Fibroblast of the aortic adventitia (primary cell): ENCODE data around the gene PRKAG3. TPM values are rescaled to one million over a fixed set of nuclear protein-coding genes. Genes with fewer than 3 reads are reported as not detected.
"Not testable (repeated sequence)": the region's sequence is repeated elsewhere in the genome, so short reads cannot be mapped to it uniquely, and the experiment has no call there.

Experiments
- DNase-seq: peaks from one replicate; pipeline ENCODE4 v3.0.0-alpha.2; 2010; ENCODE audit warnings: low read depth
- H3K4me3 ChIP-seq: 2 replicates; pipeline ENCODE4 v1.5.1; 2011; ENCODE audit warnings: low read depth, mild to moderate bottlenecking, control low read depth, low read length, moderate library complexity
- total RNA-seq: library from RNA; depleted of rRNA; stranded (reverse); fragments of >200 nt; gene quantifications from 2 replicates; pipeline ENCODE4 v1.2.3, GENCODE V29; 2012; ENCODE audit warnings: low replicate concordance
- TF ChIP-seq, protein P1 (sequence below): IDR thresholded peaks from 2 replicates; pipeline ENCODE4 v1.5.1; 2011; ENCODE audit warnings: mild to moderate bottlenecking, low read length, control low read depth, inconsistent platforms; ENCODE audit not compliant: insufficient read depth

The PRKAG3 gene
- total RNA-seq, 1 donor: 0.18 TPM

DNA sequence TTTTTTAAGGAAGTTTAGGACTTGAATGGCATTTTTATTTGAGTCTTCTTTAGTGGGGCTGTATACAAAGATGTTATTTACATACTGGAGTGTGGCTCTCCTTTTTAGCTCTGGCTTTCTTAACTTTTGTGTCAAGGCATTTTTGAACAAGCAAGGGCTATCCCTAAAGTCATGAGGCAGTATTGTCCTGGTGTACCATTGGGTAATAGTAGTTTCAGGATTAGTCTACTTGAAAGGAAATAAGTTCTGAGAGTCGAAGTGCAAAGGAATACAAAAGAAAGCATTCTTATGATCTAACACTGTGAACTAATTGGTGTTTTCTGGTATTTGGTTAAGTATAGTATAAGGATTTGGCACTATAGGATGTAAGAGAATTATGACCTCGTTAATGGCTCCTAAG lies 51.6 kb downstream of the PRKAG3 start:
- DNase-seq: no peak
- TF ChIP-seq, protein P1, sequence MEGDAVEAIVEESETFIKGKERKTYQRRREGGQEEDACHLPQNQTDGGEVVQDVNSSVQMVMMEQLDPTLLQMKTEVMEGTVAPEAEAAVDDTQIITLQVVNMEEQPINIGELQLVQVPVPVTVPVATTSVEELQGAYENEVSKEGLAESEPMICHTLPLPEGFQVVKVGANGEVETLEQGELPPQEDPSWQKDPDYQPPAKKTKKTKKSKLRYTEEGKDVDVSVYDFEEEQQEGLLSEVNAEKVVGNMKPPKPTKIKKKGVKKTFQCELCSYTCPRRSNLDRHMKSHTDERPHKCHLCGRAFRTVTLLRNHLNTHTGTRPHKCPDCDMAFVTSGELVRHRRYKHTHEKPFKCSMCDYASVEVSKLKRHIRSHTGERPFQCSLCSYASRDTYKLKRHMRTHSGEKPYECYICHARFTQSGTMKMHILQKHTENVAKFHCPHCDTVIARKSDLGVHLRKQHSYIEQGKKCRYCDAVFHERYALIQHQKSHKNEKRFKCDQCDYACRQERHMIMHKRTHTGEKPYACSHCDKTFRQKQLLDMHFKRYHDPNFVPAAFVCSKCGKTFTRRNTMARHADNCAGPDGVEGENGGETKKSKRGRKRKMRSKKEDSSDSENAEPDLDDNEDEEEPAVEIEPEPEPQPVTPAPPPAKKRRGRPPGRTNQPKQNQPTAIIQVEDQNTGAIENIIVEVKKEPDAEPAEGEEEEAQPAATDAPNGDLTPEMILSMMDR: no peak
- no peak overlapping the region for H3K4me3 ChIP-seq

DNA sequence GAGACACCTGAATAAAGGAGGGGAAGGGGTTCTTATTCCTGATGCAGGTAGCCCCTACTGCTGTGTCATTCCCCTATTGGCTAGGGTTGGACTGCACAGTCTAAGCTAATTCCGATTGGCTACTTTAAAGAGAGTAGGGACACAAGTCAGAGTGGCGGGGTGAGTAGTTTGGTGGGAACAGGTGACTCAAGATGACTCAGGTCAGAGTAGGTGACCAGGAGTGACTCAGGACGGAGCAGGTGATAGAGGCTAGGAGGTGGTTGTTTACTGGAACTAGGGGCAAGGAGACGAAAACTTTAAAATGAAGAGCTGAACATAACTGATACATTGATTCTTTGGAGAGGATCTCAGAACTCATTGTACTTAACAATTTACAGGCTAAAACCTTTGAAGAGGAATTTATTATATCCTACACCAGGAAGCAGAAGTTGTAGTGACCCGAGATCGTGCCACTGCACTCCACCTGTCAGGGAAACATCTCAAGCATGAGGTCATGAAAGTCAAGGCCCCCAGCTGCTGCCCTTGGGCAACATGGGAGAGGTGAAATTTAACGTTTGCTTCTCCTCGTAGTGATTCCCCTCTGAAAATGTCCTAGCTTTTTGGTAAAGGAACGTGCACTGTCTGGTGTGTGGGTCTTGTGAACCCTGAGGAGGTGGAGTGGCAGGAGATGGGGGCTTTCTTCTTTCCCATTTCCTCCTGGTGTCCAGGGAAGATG lies 54.2 kb downstream of the PRKAG3 start:
- DNase-seq: no peak
- TF ChIP-seq, protein P1: no peak
- no peak overlapping the region for H3K4me3 ChIP-seq

DNA sequence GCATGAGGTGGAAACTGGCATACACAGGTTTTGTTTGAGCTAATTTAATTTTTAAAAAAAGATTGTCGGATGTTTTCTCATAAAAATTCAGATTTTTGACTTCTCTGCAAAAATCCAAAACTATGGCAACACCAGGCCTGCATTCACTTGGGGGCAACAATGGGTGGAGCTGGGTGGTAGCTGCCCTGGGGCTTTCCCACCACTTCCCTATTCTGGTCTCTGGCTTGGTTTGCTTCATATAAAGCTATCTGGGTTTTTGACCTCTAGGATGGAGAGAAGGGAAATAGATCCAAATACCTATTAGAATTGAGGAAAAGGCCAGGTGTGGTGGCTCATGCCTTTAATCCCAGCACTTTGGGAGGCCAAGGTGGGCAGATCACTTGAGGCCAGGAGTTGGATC lies 55.1 kb downstream of the PRKAG3 start:
- DNase-seq: no peak
- no peak overlapping the region for H3K4me3 ChIP-seq
- TF ChIP-seq, protein P1: no peak

DNA sequence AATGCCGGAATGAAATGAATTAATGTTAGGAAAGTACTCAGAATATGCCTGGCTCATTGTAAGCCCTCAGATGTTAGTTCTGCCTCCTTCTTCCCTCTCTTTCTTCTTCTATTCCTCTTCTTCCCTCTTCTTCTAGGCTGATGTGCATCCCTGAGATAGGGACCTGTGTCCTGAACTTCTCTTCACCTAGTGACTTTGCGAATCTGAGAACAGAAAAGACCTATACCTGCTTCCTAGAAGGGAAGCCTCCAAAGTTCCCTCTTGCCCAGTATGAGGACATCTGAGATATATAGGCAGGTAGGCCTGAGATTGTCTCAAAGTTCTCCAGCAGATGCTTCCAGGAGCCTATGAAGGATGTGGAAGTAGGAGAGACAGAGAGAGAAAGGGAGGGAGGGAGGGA lies 57.7 kb downstream of the PRKAG3 start:
- DNase-seq: no peak
- TF ChIP-seq, protein P1: no peak
- H3K4me3 ChIP-seq: no peak overlapping the region

DNA sequence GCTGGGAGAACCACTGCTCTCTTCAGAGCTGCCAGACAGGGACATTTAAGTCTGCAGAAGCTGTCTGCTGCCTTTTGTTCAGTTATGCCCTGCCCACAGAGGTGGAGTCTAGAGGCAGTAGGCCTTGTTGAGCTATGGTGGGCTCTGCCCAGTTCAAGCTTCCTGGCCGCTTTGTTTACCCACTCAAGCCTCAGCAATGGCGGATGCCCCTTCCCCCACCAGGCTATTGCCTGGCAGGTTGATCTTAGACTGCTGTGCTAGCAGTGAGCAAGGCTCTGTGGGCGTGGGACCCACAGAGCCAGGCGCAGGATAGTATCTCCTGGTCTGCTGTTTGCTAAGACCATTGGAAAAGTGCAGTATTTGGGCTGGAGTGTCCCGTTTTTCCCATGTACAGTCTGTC lies 58.8 kb downstream of the PRKAG3 start:
- not testable (repeated sequence) for DNase-seq

More for the DNA sequence above, 58.8 kb downstream of the PRKAG3 start:
- H3K4me3 ChIP-seq: not testable (repeated sequence)

Other genes with a start within 250 kb of the PRKAG3 start
- 1.2 and 6.4 TPM in 2 replicates for gene PLCD4, start 223.9 kb downstream of the PRKAG3 start, total RNA-seq
- 4.5 and 17.8 TPM in 2 replicates for gene ZNF142, start 172.2 kb downstream of the PRKAG3 start, total RNA-seq
- 33.3 and 45.3 TPM in 2 replicates for gene BCS1L, start 172.1 kb downstream of the PRKAG3 start, total RNA-seq
- 6.5 and 26.2 TPM in 2 replicates for gene RNF25, start 159.8 kb downstream of the PRKAG3 start, total RNA-seq
- 31.0 and 65.6 TPM in 2 replicates for gene STK36, start 159.7 kb downstream of the PRKAG3 start, total RNA-seq
- 12.4 and 14.2 TPM in 2 replicates for gene TTLL4, start 121.0 kb downstream of the PRKAG3 start, total RNA-seq
- 10.5 and 42.8 TPM in 2 replicates for gene CYP27A1, start 49.7 kb downstream of the PRKAG3 start, total RNA-seq
- not detected in 2 replicates for gene WNT6, start 28.0 kb upstream of the PRKAG3 start, total RNA-seq
- not detected in 2 replicates for gene WNT10A, start 49.0 kb upstream of the PRKAG3 start, total RNA-seq
- gene CDK5R2, start 127.9 kb upstream of the PRKAG3 start, total RNA-seq: not detected in 2 replicates
- gene FEV, start 153.4 kb upstream of the PRKAG3 start, total RNA-seq: not detected in 2 replicates
- gene CRYBA2, start 161.6 kb upstream of the PRKAG3 start, total RNA-seq: not detected in 2 replicates
- not detected in 2 replicates for gene CFAP65, start 209.7 kb upstream of the PRKAG3 start, total RNA-seq
- gene IHH, start 229.1 kb upstream of the PRKAG3 start, total RNA-seq: 0.09 TPM in 1 of 2 replicates, not detected in the other